Measurements from ENCODE around the gene MAN1C1. TPM values are rescaled to one million over a fixed set of nuclear protein-coding genes. Genes with fewer than 3 reads are reported as not detected.

The MAN1C1 gene
- total and polyA plus RNA-seq, 4 donors, result 4.6 to 14.7 (median 13.1) TPM

GRCh38 chr1:25673456-25673855 is 56.9 kb downstream of the MAN1C1 start:
- WGBS, 2 donors, result 91 to 94% methylated on average over 3 of the region's 3 CpGs
- TF ChIP-seq CTCF (IDR thresholded peaks at IDR 0.05; ENCODE audit: control extremely low read depth, extremely low read depth), result no peak
- no peak for DNase-seq

DNA sequence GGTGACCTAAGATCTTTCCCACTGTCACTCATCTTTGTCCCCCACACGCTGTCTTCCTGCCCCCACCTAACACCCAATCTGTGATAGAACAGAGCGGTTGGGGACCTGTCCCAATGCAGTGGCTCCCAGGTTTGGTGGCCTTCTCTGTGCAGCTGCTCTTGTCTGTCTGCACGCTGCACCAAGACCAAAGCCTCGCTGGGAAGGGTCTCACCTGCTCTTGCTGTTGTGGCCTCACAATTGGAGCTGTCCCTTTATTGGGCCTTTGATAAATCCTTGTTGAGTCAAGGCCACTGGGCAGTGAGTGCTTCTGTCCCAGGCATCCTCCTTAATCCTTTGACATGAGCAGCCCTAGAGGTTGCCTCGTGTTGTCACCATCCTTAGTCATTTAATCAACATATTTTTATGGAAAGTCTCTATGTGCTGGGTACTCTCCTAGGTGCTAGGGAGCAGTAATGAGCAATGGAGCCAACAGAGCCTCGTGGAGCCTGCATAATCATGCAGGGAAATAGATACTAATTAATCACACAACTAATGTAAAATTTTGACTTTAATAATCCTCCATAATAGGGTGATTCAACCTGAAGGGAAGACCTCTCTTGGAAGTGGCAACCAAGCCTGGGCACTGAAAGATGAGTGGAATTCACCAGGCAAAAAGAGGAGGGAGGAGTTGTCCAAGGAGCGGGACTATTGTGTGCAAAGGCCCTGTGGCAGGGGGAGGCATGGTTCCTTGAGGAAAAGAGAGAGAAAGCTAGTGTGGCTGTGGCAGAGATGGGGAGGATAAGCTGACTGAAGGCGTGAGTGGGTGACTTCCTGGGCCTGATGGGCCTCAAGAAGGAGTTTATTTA is 57.6 kb downstream of the MAN1C1 start:
- Histone ChIP-seq H3K36me3 (ENCODE audit: control insufficient read depth in 4 of 4, insufficient read depth in 4 of 4, low read length in 4 of 4) (peaks cover 0 to 3% (median 0%) of the 10 kb centered on the region in 4 donors), H3K27ac (ENCODE audit: low read depth in 1 of 2, low read length in 1 of 2) (no peak overlapping the region), H3K9ac (ENCODE audit: insufficient read depth in 1 of 2, low read length in 2 of 2) (no peak overlapping the region), H3K9me3 (ENCODE audit: control insufficient read depth in 4 of 4, insufficient read depth in 3 of 4, low read length in 3 of 4) (no peaks in the 10 kb centered on the region), H3K4me3 (no peak overlapping the region), H3K27me3 (ENCODE audit: control insufficient read depth in 3 of 3, insufficient read depth in 3 of 3, low read length in 2 of 3) (no peaks in the 10 kb centered on the region), H3K4me1 (ENCODE audit: control insufficient read depth in 5 of 5, insufficient read depth in 5 of 5, low read length in 5 of 5) (peaks cover 0 to 13% (median 4%) of the 10 kb centered on the region in 5 donors)
- WGBS, 2 donors, result 88 to 90% methylated on average over 8 of the region's 8 CpGs
- DNase-seq, result no peak
- no peak for TF ChIP-seq CTCF (IDR thresholded peaks at IDR 0.05; ENCODE audit: control extremely low read depth, extremely low read depth)
- ATAC-seq (ENCODE audit: insufficient read depth, low FRiP score), result no peak

More at GRCh38 chr1:25673456-25673855, 56.9 kb downstream of the MAN1C1 start:
- Histone ChIP-seq H3K4me1 (ENCODE audit: control insufficient read depth in 5 of 5, insufficient read depth in 5 of 5, low read length in 5 of 5) (peaks cover 0 to 13% (median 4%) of the 10 kb centered on the region in 5 donors), H3K36me3 (ENCODE audit: control insufficient read depth in 4 of 4, insufficient read depth in 4 of 4, low read length in 4 of 4) (peaks cover 0 to 3% (median 0%) of the 10 kb centered on the region in 4 donors), H3K9ac (ENCODE audit: insufficient read depth in 1 of 2, low read length in 2 of 2) (no peak overlapping the region), H3K27me3 (ENCODE audit: control insufficient read depth in 3 of 3, insufficient read depth in 3 of 3, low read length in 2 of 3) (no peaks in the 10 kb centered on the region), H3K9me3 (ENCODE audit: control insufficient read depth in 4 of 4, insufficient read depth in 3 of 4, low read length in 3 of 4) (no peaks in the 10 kb centered on the region), H3K27ac (ENCODE audit: low read depth in 1 of 2, low read length in 1 of 2) (no peak overlapping the region), H3K4me3 (no peak overlapping the region)
- ATAC-seq (ENCODE audit: insufficient read depth, low FRiP score), result no peak

DNA sequence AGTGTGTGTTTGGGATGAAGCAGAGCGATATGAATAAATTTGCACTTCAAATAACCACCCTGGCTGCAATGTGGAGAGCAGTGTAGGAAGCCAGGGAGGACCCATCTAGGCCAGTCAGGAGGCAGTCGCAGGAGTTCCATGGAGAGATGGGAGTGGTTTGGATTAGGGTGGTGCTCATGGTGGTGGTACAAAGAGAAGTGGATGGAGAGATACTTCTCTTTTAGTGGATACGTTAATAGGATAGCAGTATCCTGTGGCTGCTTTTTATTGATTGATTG is 58.2 kb downstream of the MAN1C1 start:
- no peak for ATAC-seq (ENCODE audit: insufficient read depth, low FRiP score)
- no peak overlapping the region for H3K4me3 ChIP-seq
- no peak overlapping the region for H3K9ac ChIP-seq (ENCODE audit: insufficient read depth in 1 of 2, low read length in 2 of 2)
- H3K27ac ChIP-seq (ENCODE audit: low read depth in 1 of 2, low read length in 1 of 2), result no peak overlapping the region
- no peaks in the 10 kb centered on the region for H3K9me3 ChIP-seq (ENCODE audit: control insufficient read depth in 4 of 4, insufficient read depth in 3 of 4, low read length in 3 of 4)
- peaks cover 0 to 13% (median 4%) of the 10 kb centered on the region in 5 donors for H3K4me1 ChIP-seq (ENCODE audit: control insufficient read depth in 5 of 5, insufficient read depth in 5 of 5, low read length in 5 of 5)
- DNase-seq, result no peak
- TF ChIP-seq CTCF (IDR thresholded peaks at IDR 0.05; ENCODE audit: control extremely low read depth, extremely low read depth), result no peak
- H3K27me3 ChIP-seq (ENCODE audit: control insufficient read depth in 3 of 3, insufficient read depth in 3 of 3, low read length in 2 of 3), result no peaks in the 10 kb centered on the region
- WGBS, 2 donors, result 92 to 97% methylated on average over 3 of the region's 3 CpGs
- peaks cover 0 to 3% (median 0%) of the 10 kb centered on the region in 4 donors for H3K36me3 ChIP-seq (ENCODE audit: control insufficient read depth in 4 of 4, insufficient read depth in 4 of 4, low read length in 4 of 4)
